Endothelial cell of umbilical vein (primary cell): ENCODE measurements around the gene ARPC1B. TPM values are rescaled to one million over a fixed set of nuclear protein-coding genes. Genes with fewer than 3 reads are reported as not detected.
"Not testable (repeated sequence)": the region's sequence is repeated elsewhere in the genome, so short reads cannot be mapped to it uniquely, and the experiment has no call there.

Experiments used
- BruUV-seq: library from RNA; stranded (reverse); fragments of 400-500 nt; replicated peaks from 2 replicates; lab custom pipeline; 2021; lab: Mats Ljungman, UMichigan
- CTCF ChIA-PET: fragments of 300-600, 350-600 bp; sonication (Branson Sonifier 250); formaldehyde crosslinking; loops from one replicate; lab custom pipeline; 2021; ENCODE audit warnings: antibody characterized with exemption, inconsistent platforms; lab: Charles Lee
- POLR2A ChIA-PET: fragments of 300-600, 350-600 bp; sonication (Branson Sonifier 250); formaldehyde crosslinking; loops from one replicate; lab custom pipeline; 2021; ENCODE audit warnings: antibody characterized with exemption, inconsistent platforms; lab: Charles Lee
- DNase-seq: peaks from one replicate; pipeline ENCODE4 v3.0.0-alpha.2; 2011; ENCODE audit warnings: low read depth, low spot score
- FAIRE-seq: peaks from 2 replicates; lab custom pipeline; 2011; peaks lifted over from hg19 to GRCh38; lab: Jason Lieb, UNC
- H2AFZ ChIP-seq: 2 replicates; pipeline ENCODE4 v1.6.0; 2012; ENCODE audit warnings: low read depth, low read length, control low read depth, inconsistent platforms
- H3K27ac ChIP-seq: 2 replicates; pipeline ENCODE4 v1.5.1; 2011; ENCODE audit warnings: low read depth, mild to moderate bottlenecking, control low read depth, low read length, moderate library complexity; ENCODE audit not compliant: insufficient read depth
- H3K27me3 ChIP-seq, 2 experiments: 2 replicates each; pipeline versions ENCODE4 v1.6.0 to v1.6.1; 2011; ENCODE audit warnings: low read length in 2 of 2, mixed read lengths in 1 of 2; ENCODE audit not compliant: control insufficient read depth in 2 of 2, insufficient read depth in 2 of 2
- H3K36me3 ChIP-seq, 2 experiments: 2 replicates in 1 of 2; 3 replicates in 1 of 2; pipeline ENCODE4 v1.5.1; 2011; ENCODE audit warnings: low read length in 2 of 2, mild to moderate bottlenecking in 1 of 2, moderate library complexity in 1 of 2; ENCODE audit not compliant: control insufficient read depth in 2 of 2, insufficient read depth in 2 of 2; ENCODE audit errors: extremely low read depth in 1 of 2
- H3K4me1 ChIP-seq: 3 replicates; pipeline ENCODE4 v1.5.1; 2011; ENCODE audit warnings: mild to moderate bottlenecking, low read length; ENCODE audit not compliant: control insufficient read depth, insufficient read depth; ENCODE audit errors: extremely low read depth
- H3K4me2 ChIP-seq: 2 replicates; pipeline ENCODE4 v1.6.1; 2011; ENCODE audit warnings: low read length, control low read depth, mixed read lengths; ENCODE audit not compliant: insufficient read depth
- H3K4me3 ChIP-seq, 3 experiments: fragments of 200-600 bp in 1 of 3; sonication (generic), shearing (Covaris generic) in 1 of 3; replicated peaks in 1 of 3; 2 replicates each; pipeline ENCODE4 v1.5.1; 2011 to 2016; ENCODE audit warnings: control low read depth in 3 of 3, low read length in 3 of 3, mild to moderate bottlenecking in 2 of 3, inconsistent platforms in 1 of 3, low read depth in 1 of 3, moderate library complexity in 1 of 3; ENCODE audit not compliant: insufficient read depth in 1 of 3
- H3K79me2 ChIP-seq: 2 replicates; pipeline ENCODE4 v1.6.0; 2012; ENCODE audit warnings: low read length, inconsistent platforms; ENCODE audit not compliant: control insufficient read depth, insufficient read depth
- H3K9ac ChIP-seq: replicated peaks from 2 replicates; pipeline ENCODE3; 2011; ENCODE audit warnings: low read length, control low read depth; ENCODE audit not compliant: insufficient read depth; ENCODE audit errors: extremely low read depth
- H3K9me1 ChIP-seq: replicated peaks from 3 replicates; pipeline ENCODE4 v1.6.0; 2011; ENCODE audit warnings: mild to moderate bottlenecking, low read length; ENCODE audit not compliant: control insufficient read depth, insufficient read depth; ENCODE audit errors: extremely low read depth
- H3K9me3 ChIP-seq: replicated peaks from 2 replicates; pipeline ENCODE4 v1.5.1; 2012; ENCODE audit warnings: low read length, inconsistent platforms; ENCODE audit not compliant: control insufficient read depth, insufficient read depth
- H4K20me1 ChIP-seq: replicated peaks from 2 replicates; pipeline ENCODE3; 2011; ENCODE audit warnings: mild to moderate bottlenecking, low read length; ENCODE audit not compliant: control insufficient read depth, insufficient read depth; ENCODE audit errors: extremely low read depth
- EZH2 ChIP-seq: IDR thresholded peaks from 2 replicates; pipeline ENCODE4 v1.6.1; 2012; ENCODE audit warnings: borderline replicate concordance, low read depth, mild to moderate bottlenecking, moderate library complexity, low read length, inconsistent platforms; ENCODE audit not compliant: severe bottlenecking
- FOS ChIP-seq: IDR thresholded peaks from 2 replicates; pipeline ENCODE4 v1.6.1; 2011; ENCODE audit warnings: mild to moderate bottlenecking, low read length, moderate library complexity, borderline replicate concordance; ENCODE audit not compliant: insufficient read depth
- GATA2 ChIP-seq: IDR thresholded peaks from 2 replicates; pipeline ENCODE4 v1.7.0; 2011; ENCODE audit warnings: low read depth, mild to moderate bottlenecking, moderate library complexity, mixed read lengths, low read length; ENCODE audit not compliant: insufficient read length, insufficient read depth
- JUN ChIP-seq: IDR thresholded peaks from 2 replicates; pipeline ENCODE4 v1.6.1; 2011; ENCODE audit warnings: borderline replicate concordance, low read depth; ENCODE audit not compliant: insufficient read length, insufficient read depth
- MYC ChIP-seq: IDR thresholded peaks from one replicate; pipeline ENCODE4 v1.6.1; 2011; ENCODE audit warnings: mild to moderate bottlenecking, low read depth, low read length
- POLR2A ChIP-seq: IDR thresholded peaks from 2 replicates; pipeline ENCODE4 v1.6.1; 2012; ENCODE audit warnings: low read depth, mild to moderate bottlenecking, control low read depth, low read length
- POLR2AphosphoS5 ChIP-seq: IDR thresholded peaks from 2 replicates; pipeline ENCODE4 v1.6.1; 2012; ENCODE audit warnings: low read depth, mild to moderate bottlenecking, control low read depth, low read length, moderate library complexity; ENCODE audit not compliant: insufficient read depth
- dilution Hi-C: fragments of 300-500 bp; cut with MboI; formaldehyde crosslinking; loops from one replicate; pipeline ENCODE4 v1.15.0; 2019; ENCODE audit warnings: low sequenced_read_pairs; ENCODE audit not compliant: extremely low pct_ligation_motif_present
- intact Hi-C: fragments of 100-400 bp; cut with micrococcal nuclease; formaldehyde crosslinking; loops from one replicate; pipeline ENCODE4 v1.10.0; 2022
- polyA plus RNA-seq, 4 experiments: library from polyadenylated mRNA; depleted of rRNA in 3 of 4; stranded (reverse) in 3 of 4; unstranded in 1 of 4; fragments of >200 nt; gene quantifications; 2 replicates each; pipeline versions ENCODE4 v1.2.1 to v1.2.3, GENCODE V29; 2011 to 2012; ENCODE audit warnings: missing spikeins in 1 of 4
- total RNA-seq: library from RNA; stranded (reverse); gene quantifications from 2 replicates; pipeline ENCODE4 v1.2.3, GENCODE V29; 2021
- TF ChIP-seq, protein P1 (sequence below): IDR thresholded peaks from 2 replicates; pipeline ENCODE4 v1.6.1; 2011; ENCODE audit not compliant: insufficient read depth, insufficient read length
- TF ChIP-seq, protein P2 (sequence below), 2 donors: IDR thresholded peaks; 1 replicate in 1 of 2; 2 replicates in 1 of 2; pipeline ENCODE4 v1.5.1; 2011; ENCODE audit warnings: low read length in 2 of 2, mild to moderate bottlenecking in 2 of 2, moderate library complexity in 2 of 2, control low read depth in 1 of 2, inconsistent platforms in 1 of 2, low read depth in 1 of 2; ENCODE audit not compliant: insufficient read depth in 1 of 2; ENCODE audit errors: extremely low read depth in 1 of 2

ARPC1B gene
- total and polyA plus RNA-seq, 2 donors (not counting 3 experiments of a cell fraction or from before 2014, with no cell fraction given) = 232 to 831 TPM

GRCh38 chr7:99431756-99432540, 57.4 kb downstream of the ARPC1B start:
- POLR2A ChIA-PET, H3K4me3 ChIP-seq: not testable (repeated sequence)

DNA sequence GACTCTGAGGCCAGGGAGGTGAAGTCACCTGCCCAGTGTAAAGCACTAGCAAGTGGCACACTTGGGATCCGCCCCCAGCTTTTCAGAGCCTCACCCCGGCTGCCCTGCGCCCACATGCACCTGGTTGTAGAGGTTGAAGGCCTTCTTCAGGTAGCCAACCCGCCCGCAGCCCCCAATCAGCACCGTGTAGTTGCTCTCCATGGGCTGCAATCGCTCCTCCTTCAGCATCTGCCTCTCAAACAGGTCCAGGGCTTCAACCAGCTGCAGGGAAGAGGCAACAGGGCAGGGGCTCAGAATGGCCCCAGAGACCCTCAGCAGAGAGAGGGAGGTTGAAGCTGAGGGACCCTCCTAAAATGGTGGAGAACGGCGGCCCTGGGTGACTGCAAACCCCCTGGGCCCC, 58.6 kb downstream of the ARPC1B start:
- intact Hi-C loops (no loop called here), dilution Hi-C loops (no loop called here)
- CTCF ChIA-PET = interaction anchor here (0.7 to 0.8 kb wide), 2 partner anchors 10 to 13 kb away, joined by 3 to 4 read pairs; no protein-coding TSS in a partner anchor
- Histone ChIP-seq H3K79me2 (peaks cover 18% of the 10 kb centered on the region), H4K20me1 (no peaks in the 10 kb centered on the region), H3K4me3 (no peak overlapping the region), H3K27ac (no peak overlapping the region), H3K9ac (no peak overlapping the region), H3K4me1 (peaks cover 6% of the 10 kb centered on the region), H3K36me3 (peaks cover 4 to 39% of the 10 kb centered on the region in 2 experiments), H3K4me2 (no peak overlapping the region), H3K27me3 (no peaks in the 10 kb centered on the region), H2AFZ (no peak overlapping the region), H3K9me3 (no peaks in the 10 kb centered on the region), H3K9me1 (no peaks in the 10 kb centered on the region)
- FAIRE-seq = no peak
- no TSS peak for BruUV-seq
- DNase-seq = no peak
- POLR2A ChIA-PET = no interaction called here
- TF ChIP-seq, protein P1, sequence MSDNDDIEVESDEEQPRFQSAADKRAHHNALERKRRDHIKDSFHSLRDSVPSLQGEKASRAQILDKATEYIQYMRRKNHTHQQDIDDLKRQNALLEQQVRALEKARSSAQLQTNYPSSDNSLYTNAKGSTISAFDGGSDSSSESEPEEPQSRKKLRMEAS = no peak
- TF ChIP-seq POLR2A (no peak), FOS (no peak), JUN (no peak), GATA2 (no peak), MYC (no peak), POLR2AphosphoS5 (no peak), EZH2 (no peak)
- TF ChIP-seq, protein P2, sequence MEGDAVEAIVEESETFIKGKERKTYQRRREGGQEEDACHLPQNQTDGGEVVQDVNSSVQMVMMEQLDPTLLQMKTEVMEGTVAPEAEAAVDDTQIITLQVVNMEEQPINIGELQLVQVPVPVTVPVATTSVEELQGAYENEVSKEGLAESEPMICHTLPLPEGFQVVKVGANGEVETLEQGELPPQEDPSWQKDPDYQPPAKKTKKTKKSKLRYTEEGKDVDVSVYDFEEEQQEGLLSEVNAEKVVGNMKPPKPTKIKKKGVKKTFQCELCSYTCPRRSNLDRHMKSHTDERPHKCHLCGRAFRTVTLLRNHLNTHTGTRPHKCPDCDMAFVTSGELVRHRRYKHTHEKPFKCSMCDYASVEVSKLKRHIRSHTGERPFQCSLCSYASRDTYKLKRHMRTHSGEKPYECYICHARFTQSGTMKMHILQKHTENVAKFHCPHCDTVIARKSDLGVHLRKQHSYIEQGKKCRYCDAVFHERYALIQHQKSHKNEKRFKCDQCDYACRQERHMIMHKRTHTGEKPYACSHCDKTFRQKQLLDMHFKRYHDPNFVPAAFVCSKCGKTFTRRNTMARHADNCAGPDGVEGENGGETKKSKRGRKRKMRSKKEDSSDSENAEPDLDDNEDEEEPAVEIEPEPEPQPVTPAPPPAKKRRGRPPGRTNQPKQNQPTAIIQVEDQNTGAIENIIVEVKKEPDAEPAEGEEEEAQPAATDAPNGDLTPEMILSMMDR (IDR thresholded peaks at IDR 0.05; ENCODE audit: extremely low read depth in 1 of 2, insufficient read depth in 1 of 2, low read depth in 1 of 2, low read length in 2 of 2) = no peak

More at GRCh38 chr7:99431756-99432540, 57.4 kb downstream of the ARPC1B start:
- H2AFZ ChIP-seq, DNase-seq, H4K20me1 ChIP-seq, H3K27me3 ChIP-seq, CTCF ChIA-PET, H3K79me2 ChIP-seq, FAIRE-seq, H3K9me1 ChIP-seq, BruUV-seq, H3K4me1 ChIP-seq, intact Hi-C loops, H3K27ac ChIP-seq, H3K9me3 ChIP-seq, H3K4me2 ChIP-seq, H3K9ac ChIP-seq, dilution Hi-C loops: not testable (repeated sequence)
- peaks cover 4 to 39% of the 10 kb centered on the region in 2 experiments for H3K36me3 ChIP-seq
